Activated CD4-positive, alpha-beta T cell treated with anti-CD3 and anti-CD28 coated beads for 36 hours (primary cell): ENCODE results near the gene TJP3. TPM values are rescaled to one million over a fixed set of nuclear protein-coding genes. Genes with fewer than 3 reads are reported as not detected.

Experiments
- ATAC-seq: fragments of 200-7000 bp; cut with Tn5 transposase; one replicate; pipeline ENCODE4 v1.10.0; 2021; ENCODE audit warnings: mild to moderate bottlenecking, moderate library complexity
- CTCF ChIA-PET: fragments of 350-600 bp; sonication (Branson Sonifier 250); formaldehyde crosslinking; loops from one replicate; lab custom pipeline; 2021; ENCODE audit warnings: antibody characterized with exemption; lab: Charles Lee
- POLR2A ChIA-PET: fragments of 350-600 bp; sonication (Branson Sonifier 250); formaldehyde crosslinking; loops from one replicate; lab custom pipeline; 2021; ENCODE audit warnings: antibody characterized with exemption, inconsistent platforms; lab: Charles Lee
- DNase-seq: peaks from one replicate; pipeline ENCODE4 v3.0.0-alpha.2; 2020
- H3K27ac Mint-ChIP-seq: one replicate; pipeline ENCODE4 v1.8.0; 2021; ENCODE audit warnings: mixed read lengths
- H3K27me3 Mint-ChIP-seq: one replicate; pipeline ENCODE4 v1.8.0; 2021; ENCODE audit warnings: mixed read lengths
- H3K36me3 Mint-ChIP-seq: one replicate; pipeline ENCODE4 v1.8.0; 2021; ENCODE audit warnings: low read depth, mixed read lengths
- H3K4me1 Mint-ChIP-seq: one replicate; pipeline ENCODE4 v1.8.0; 2021; ENCODE audit warnings: mixed read lengths
- H3K4me3 Mint-ChIP-seq: one replicate; pipeline ENCODE4 v1.8.0; 2021; ENCODE audit warnings: mild to moderate bottlenecking, moderate library complexity, mixed read lengths
- H3K9me3 Mint-ChIP-seq: one replicate; pipeline ENCODE4 v1.8.0; 2021; ENCODE audit warnings: low read depth, mixed read lengths
- intact Hi-C, 2 experiments: fragments of 100-400 bp; cut with DNase I in 1 of 2; cut with micrococcal nuclease in 1 of 2; formaldehyde crosslinking; loops; one replicate each; pipeline versions ENCODE4 v1.14.2 to v1.15.1; 2022 to 2024; cut with DNase I, micrococcal nuclease
- total RNA-seq, 2 experiments: library from RNA; stranded (reverse); gene quantifications; one replicate each; pipeline ENCODE4 v1.2.3, GENCODE V29; 2021

TJP3 gene
- total RNA-seq, 2 experiments from 2014 or later, result 1.0 to 2.7 TPM

DNA sequence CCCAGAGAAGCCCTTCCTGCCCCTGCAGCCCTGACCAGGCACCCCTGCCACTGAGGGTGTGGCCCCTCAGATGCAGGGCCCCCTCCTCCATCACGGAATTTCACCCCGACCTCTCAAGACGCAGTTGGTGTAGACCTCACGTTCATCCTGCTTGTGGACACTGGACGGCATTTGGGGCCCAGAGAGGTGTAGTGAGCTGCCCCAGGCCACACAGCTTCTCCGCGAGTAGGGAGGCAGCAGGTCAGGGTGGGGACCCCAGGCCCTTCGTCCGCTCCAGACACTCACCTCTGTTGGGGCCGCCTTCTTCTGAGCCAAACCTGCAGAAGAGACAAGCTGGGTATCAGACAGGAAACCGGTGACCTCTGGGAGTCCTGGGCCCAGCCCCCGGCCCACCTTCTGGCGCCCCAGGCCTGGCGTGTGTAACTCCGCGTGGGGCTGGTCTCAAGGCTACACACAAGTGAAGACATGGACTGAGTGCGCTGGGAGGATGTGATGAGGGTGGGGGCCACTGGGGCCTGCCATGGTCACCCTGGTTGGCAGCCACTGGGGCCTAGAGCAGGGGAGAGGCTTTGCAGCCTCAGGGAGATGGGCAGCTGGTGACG is 41.0 kb upstream of the TJP3 start:
- no peaks in the 10 kb centered on the region for H3K36me3 Mint-ChIP-seq

DNA sequence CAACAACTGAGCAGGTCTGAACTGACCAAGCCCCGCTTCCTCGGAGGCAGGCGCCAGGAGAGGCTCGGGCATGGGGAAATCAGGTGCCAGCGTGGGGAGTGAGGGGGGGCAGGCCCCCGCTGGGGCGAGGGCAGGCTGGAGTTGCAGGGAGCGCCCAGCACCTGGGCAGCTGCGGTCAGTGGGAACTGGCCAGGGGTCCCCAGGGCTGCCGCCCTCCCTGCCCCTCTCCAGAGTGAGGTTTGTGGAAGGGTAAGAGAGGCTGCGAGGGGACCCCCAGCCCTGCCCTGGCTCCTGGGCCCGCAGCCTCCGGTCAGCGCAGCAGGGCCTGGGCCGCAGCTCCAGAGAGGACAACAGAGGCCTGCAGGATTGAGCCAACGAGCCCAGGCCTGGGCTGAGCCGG is 40.4 kb upstream of the TJP3 start:
- H3K27ac Mint-ChIP-seq, result no peak overlapping the region
- no peaks in the 10 kb centered on the region for H3K36me3 Mint-ChIP-seq
- CTCF ChIA-PET, result interaction anchor here (0.6 to 2.3 kb wide), 3 partner anchors 25 to 35 kb away, joined by 3 to 11 read pairs (median 3); partner anchors contain the start of gene PIP5K1C
- no peak for DNase-seq
- H3K4me1 Mint-ChIP-seq, result peaks cover 23% of the 10 kb centered on the region
- intact Hi-C loops, result loop anchor here in 1 of 2 experiments (2.0 kb wide), 1 partner anchor 33 kb away; the partner anchor contains the start of gene PIP5K1C
- no peaks in the 10 kb centered on the region for H3K27me3 Mint-ChIP-seq
- ATAC-seq, result no peak
- POLR2A ChIA-PET, result no interaction called here
- no peak overlapping the region for H3K4me3 Mint-ChIP-seq
- H3K9me3 Mint-ChIP-seq, result no peaks in the 10 kb centered on the region

More for the DNA sequence above, 41.0 kb upstream of the TJP3 start:
- DNase-seq (no peak), ATAC-seq (no peak)
- no peaks in the 10 kb centered on the region for H3K9me3 Mint-ChIP-seq
- H3K27ac Mint-ChIP-seq, result no peak overlapping the region
- no peaks in the 10 kb centered on the region for H3K27me3 Mint-ChIP-seq
- ChIA-PET POLR2A (no interaction called here), CTCF (interaction anchor here (0.6 to 2.3 kb wide), 7 partner anchors 23 to 41 kb away, joined by 3 to 11 read pairs (median 3); partner anchors contain the start of genes PIP5K1C and TJP3)
- intact Hi-C loops, result loop anchor here in 1 of 2 experiments (2.0 kb wide), 1 partner anchor 34 kb away; the partner anchor contains the start of gene PIP5K1C
- no peak overlapping the region for H3K4me3 Mint-ChIP-seq
- peaks cover 20% of the 10 kb centered on the region for H3K4me1 Mint-ChIP-seq

DNA sequence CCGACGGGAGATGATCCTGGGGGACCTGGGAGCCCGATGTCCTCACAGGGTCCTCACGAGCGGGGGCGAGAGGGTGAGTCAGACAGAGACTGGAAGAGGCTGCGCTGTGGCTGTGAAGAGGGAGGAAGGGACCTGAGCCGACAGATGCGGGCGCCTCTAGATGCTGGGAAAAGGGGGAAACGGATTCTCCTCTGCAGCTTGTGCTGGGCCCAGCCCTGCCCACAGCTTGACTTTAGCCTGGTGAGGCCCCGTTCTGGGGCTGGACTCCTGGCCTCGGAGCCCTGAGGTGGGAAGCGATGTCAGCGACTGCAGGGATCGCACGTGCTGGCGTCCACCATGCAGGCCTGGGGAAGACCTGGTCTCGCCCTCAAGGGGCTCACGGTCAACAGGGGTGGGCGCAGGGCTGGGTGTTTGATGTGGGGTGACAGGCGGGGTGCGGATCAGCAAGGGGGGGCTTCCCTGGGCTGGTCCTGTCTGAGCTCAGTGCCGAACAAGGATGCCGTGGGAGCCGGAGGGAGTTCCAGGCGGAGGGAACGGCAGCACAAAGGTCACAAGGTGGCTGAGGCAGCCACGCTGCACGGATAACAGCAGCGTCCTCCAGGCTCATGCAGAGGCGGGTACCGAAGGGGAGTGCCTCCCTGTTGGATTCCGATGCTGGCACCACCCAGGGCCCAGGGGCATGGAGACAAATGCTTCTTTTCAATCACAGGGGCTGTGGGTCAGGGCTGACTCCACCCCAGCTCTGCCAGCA is 39.7 kb upstream of the TJP3 start:
- DNase-seq, result no peak
- POLR2A ChIA-PET, result no interaction called here
- H3K27ac Mint-ChIP-seq, result no peak overlapping the region
- peaks cover 23% of the 10 kb centered on the region for H3K4me1 Mint-ChIP-seq
- intact Hi-C loops, result no loop called here
- no peak overlapping the region for H3K4me3 Mint-ChIP-seq
- CTCF ChIA-PET, result interaction anchor here (0.9 to 2.3 kb wide), 2 partner anchors 32 kb away, joined by 3 to 11 read pairs; partner anchors contain the start of gene PIP5K1C
- ATAC-seq, result no peak
- H3K27me3 Mint-ChIP-seq, result no peaks in the 10 kb centered on the region
- no peaks in the 10 kb centered on the region for H3K36me3 Mint-ChIP-seq
- no peaks in the 10 kb centered on the region for H3K9me3 Mint-ChIP-seq

DNA sequence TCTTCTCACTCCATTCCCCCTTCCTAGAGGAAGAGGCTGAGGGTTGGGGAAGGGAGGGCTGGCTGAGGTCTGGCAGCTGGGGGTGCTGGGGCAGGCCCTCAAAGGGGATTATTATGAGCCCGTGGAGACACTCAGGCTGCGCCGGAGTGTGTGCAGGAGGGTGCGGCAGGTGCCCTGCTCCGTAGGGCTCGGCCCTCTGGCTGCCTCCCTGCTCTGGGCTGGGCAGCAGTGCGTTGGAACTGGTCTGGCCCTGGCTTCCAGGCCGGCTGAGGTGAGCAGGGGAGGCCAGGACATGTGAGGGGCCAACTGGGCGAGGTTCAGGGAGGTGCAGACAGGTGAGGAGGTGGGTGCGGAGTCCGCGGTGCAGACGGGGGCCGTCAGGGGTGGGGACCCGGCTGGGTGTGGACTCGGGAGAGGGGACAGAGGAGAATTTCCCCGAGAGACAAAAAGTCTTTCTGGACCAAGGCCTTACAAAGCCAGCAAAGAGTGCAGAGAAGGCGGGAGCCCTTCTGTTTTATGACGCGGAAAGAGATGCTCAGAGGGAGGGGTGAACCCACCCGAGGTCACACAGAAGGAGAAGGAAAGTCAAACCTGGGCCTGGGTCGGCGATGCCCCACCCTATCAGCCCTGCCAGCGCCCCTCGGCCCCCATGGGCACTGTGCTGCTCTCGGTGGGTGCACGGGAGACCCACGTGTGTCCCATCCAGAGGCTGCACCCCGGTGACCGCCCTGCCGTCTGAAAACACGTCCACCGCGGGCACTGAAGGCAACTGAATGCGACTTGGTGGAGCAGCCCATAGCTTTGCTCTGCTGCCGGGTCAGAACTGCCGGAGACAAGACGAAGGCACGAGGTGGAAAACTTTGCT is 38.9 kb upstream of the TJP3 start:
- peaks cover 23% of the 10 kb centered on the region for H3K4me1 Mint-ChIP-seq
- H3K27me3 Mint-ChIP-seq, result no peaks in the 10 kb centered on the region
- intact Hi-C loops, result no loop called here
- POLR2A ChIA-PET, result no interaction called here
- H3K36me3 Mint-ChIP-seq, result no peaks in the 10 kb centered on the region
- no peak overlapping the region for H3K4me3 Mint-ChIP-seq
- no peak overlapping the region for H3K27ac Mint-ChIP-seq
- DNase-seq (no peak), ATAC-seq (no peak)
- no peaks in the 10 kb centered on the region for H3K9me3 Mint-ChIP-seq
- CTCF ChIA-PET, result interaction anchor here (0.9 kb wide), 1 partner anchor 31 kb away, joined by 3 read pairs; the partner anchor contains the start of gene PIP5K1C

DNA sequence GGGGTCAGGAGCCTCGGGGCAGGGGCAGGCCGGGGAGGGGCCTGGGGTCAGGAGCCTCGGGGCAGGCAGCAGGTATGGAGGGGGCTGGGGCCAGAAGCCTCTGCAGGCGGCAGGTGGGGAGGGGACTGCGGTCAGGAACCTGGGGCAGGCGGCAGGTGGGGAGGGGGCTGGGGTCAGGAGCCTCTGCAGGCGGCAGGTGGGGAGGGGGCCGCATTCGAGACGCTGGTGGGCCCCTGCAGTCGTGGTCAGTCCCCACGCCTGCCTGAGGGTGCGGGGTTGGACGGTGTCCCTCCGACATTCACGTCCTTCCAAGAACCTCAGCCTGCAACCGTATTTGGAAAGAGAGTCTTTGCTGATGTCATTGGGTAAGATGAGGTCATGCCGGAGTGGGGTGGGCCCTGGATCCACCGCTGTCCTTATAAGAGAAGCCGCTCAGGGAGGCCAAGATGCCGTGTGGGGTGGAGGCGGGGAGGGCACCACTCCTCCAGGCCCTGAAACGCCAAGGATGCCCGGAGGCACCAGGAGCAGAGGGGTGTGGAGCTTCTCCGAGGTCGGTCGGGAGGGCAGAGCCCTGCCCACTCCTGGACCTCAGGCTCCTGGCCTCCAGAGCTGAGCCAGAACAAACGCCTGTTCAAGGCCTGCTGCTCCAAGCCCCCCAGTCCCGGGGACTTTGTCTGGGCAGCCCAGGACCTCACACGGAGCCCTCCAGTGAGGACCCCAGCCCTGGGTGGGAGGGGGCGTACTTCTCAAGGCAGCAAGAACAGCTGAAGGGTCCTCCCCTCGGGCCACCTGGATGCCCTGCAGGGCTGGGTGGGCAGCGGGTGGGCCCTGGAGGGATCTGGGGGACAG is 38.0 kb upstream of the TJP3 start:
- intact Hi-C loops, result no loop called here

DNA sequence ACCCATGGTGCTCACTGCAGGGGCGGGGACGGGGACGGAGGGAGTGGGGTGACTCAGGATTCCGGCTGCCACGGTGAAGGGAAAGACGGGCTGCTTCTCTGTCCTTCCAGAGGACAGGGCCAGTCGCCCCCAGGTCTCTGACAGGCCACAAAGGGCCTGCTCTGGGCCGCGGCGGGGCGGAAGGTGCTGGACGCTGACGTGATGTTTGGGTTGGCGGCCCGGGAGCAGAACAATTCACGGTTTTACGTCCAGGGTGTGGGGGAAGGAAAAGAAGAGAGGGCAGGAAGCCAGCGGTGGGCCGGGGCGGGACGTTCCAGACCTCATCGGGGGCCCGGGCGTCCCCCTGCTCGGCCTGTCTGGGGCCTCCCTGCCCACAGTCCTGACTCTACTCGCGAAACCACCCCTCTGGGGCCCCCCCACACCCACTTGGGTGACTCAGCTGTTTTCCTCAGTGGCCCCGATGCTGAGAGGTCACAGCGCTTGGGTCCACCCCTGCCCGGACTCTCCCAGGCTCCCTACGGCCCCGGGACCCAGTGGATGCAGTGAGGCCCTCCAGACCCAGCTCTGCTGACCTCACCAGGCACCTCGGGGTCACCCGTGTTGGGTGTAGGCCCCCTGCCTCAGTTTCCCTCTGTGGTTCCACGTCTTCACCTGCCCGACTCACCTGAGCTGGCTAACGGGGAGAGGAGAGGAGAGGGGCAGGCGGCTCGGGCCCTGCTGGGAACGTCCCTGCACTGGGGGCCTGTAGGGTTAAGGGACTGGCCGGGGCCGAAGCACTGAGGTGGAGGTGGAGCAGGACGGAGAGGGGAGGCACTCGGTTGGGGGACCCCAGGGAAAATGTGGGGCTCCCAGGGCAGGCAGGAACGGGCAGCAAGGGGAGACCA is 37.1 kb upstream of the TJP3 start:
- Mint-ChIP-seq H3K4me3 (peak overlapping the region; percentile 49), H3K36me3 (no peaks in the 10 kb centered on the region), H3K27me3 (no peaks in the 10 kb centered on the region), H3K4me1 (peaks cover 23% of the 10 kb centered on the region), H3K27ac (peak overlapping the region; percentile 78), H3K9me3 (no peaks in the 10 kb centered on the region)
- ATAC-seq, result peak; percentile 50
- ChIA-PET CTCF (interaction anchor here (1.0 to 2.2 kb wide), 3 partner anchors 9 to 30 kb away, joined by 3 to 8 read pairs (median 6); partner anchors contain the start of gene PIP5K1C), POLR2A (interaction anchor here (0.7 to 1.0 kb wide), 2 partner anchors 20 to 29 kb away, joined by 3 to 5 read pairs; no protein-coding TSS in a partner anchor)
- intact Hi-C loops, result loop anchor here in 1 of 2 experiments (1.0 kb wide), 2 partner anchors 19 to 29 kb away; partner anchors contain the start of gene PIP5K1C
- peak; percentile 71 for DNase-seq

More for the DNA sequence above, 38.0 kb upstream of the TJP3 start:
- ATAC-seq (no peak), DNase-seq (no peak)
- Mint-ChIP-seq H3K4me3 (peak overlapping the region; percentile 49), H3K27ac (no peak overlapping the region), H3K9me3 (no peaks in the 10 kb centered on the region), H3K4me1 (peaks cover 23% of the 10 kb centered on the region), H3K27me3 (no peaks in the 10 kb centered on the region), H3K36me3 (no peaks in the 10 kb centered on the region)
- POLR2A ChIA-PET, result no interaction called here
- CTCF ChIA-PET, result interaction anchor here (2.2 kb wide), 1 partner anchor 30 kb away, joined by 8 read pairs; the partner anchor contains the start of gene PIP5K1C

DNA sequence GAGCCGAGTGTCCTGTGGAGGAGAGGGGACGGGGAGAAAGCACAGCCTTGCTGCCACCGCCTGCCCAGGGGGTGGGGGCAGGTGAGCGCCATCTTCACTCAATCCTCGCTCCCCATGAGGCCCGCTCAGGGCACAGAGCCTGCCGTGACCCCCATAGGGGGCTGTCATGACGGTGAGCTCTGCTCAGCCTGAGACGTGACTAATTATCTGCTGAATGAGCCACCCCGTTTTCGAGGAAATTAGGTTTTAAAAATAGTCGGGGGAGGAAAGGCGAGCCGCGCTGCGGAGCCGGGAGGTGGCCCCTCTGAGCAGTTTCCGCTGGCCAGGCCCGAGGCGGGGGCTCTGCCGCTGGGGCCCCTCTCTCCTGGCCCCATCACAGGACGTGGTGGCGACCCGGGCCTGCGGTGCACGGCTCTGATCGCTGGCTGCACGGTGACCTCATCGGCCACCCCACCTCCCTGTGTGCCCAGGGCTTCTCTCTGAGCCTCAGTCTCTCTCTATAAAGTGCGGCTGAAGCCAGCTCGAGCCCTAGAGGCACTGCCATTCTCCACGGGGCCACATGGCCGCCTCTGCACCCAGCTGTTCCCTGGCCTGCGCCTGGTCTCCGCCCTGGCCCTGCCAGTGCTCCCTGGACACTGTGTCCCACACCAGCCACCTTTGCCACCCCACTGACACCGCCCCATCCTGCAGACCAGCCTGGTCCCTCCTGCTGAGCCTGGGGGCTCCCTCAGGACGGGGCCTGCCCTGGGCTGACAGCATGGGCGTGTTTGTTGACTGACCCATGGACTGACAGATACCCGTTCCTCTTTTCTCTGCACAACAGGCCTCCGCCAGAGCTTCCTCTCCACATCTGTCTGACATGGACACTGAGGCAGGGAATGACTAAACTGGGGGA is 36.3 kb upstream of the TJP3 start:
- ChIA-PET CTCF (interaction anchor here (0.6 to 2.2 kb wide), 6 partner anchors 10 to 149 kb away, joined by 3 to 8 read pairs (median 3); partner anchors contain the start of gene PIP5K1C), POLR2A (interaction anchor here (0.7 to 1.0 kb wide), 2 partner anchors 19 to 28 kb away, joined by 3 to 5 read pairs; no protein-coding TSS in a partner anchor)
- ATAC-seq (peak; percentile 79), DNase-seq (peak; percentile 66)
- peak overlapping the region; percentile 49 for H3K4me3 Mint-ChIP-seq
- H3K27me3 Mint-ChIP-seq, result no peaks in the 10 kb centered on the region
- H3K9me3 Mint-ChIP-seq, result no peaks in the 10 kb centered on the region
- no peaks in the 10 kb centered on the region for H3K36me3 Mint-ChIP-seq
- H3K27ac Mint-ChIP-seq, result no peak overlapping the region
- intact Hi-C loops, result loop anchor here in 1 of 2 experiments (1.0 kb wide), 2 partner anchors 18 to 28 kb away; partner anchors contain the start of gene PIP5K1C
- peaks cover 23% of the 10 kb centered on the region for H3K4me1 Mint-ChIP-seq

DNA sequence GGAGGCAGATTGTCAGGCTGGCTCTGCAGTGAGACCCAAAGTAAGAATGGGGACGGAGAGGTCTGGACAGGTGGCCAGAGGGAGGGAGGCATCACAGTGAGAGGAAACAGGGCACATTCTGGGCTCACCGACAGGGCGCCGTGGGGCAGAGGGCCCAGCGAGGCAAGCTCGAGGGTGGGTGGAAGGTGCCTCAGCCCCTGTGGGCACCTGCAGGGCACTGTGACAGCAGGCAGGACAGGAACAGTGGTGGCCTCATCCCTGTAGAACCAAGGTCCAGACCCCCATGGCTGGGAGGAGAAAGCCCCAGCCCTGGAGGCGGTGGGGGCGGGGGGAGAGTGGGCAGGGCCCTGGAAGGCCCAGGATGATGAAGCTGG is 35.6 kb upstream of the TJP3 start:
- no peak for ATAC-seq
- no peaks in the 10 kb centered on the region for H3K27me3 Mint-ChIP-seq
- no peak for DNase-seq
- ChIA-PET POLR2A (no interaction called here), CTCF (interaction anchor here (1.1 to 2.2 kb wide), 2 partner anchors 28 to 149 kb away, joined by 3 to 8 read pairs; partner anchors contain the start of gene PIP5K1C)
- intact Hi-C loops, result no loop called here
- no peaks in the 10 kb centered on the region for H3K9me3 Mint-ChIP-seq
- no peak overlapping the region for H3K27ac Mint-ChIP-seq
- H3K4me1 Mint-ChIP-seq, result peaks cover 27% of the 10 kb centered on the region
- H3K36me3 Mint-ChIP-seq, result no peaks in the 10 kb centered on the region
- no peak overlapping the region for H3K4me3 Mint-ChIP-seq

DNA sequence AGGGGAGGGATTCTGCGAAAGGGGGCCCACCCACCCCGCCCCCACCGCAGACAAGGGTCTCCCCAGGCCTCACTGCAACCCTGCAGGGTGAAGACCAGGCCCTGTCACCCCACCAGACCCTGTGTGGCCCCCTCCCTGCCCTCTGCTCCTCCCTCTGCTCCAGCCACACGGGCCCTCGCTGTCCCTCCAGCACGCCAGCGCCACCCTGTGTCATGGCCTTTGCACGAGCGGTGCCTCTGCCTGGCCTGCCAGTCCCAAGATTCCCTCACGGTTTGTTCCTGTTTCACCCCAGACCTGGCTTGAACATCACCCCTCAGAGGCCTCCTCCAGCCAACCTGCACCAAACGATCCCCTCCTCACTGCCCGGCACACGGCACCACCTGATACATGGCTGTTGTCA is 35.2 kb upstream of the TJP3 start:
- H3K4me3 Mint-ChIP-seq, result no peak overlapping the region
- ATAC-seq, result no peak
- no peak for DNase-seq
- intact Hi-C loops, result no loop called here
- no peak overlapping the region for H3K27ac Mint-ChIP-seq
- H3K36me3 Mint-ChIP-seq, result no peaks in the 10 kb centered on the region
- ChIA-PET CTCF (interaction anchor here (1.1 kb wide), 1 partner anchor 148 kb away, joined by 3 read pairs; no protein-coding TSS in a partner anchor), POLR2A (no interaction called here)
- no peaks in the 10 kb centered on the region for H3K9me3 Mint-ChIP-seq
- peaks cover 27% of the 10 kb centered on the region for H3K4me1 Mint-ChIP-seq
- H3K27me3 Mint-ChIP-seq, result no peaks in the 10 kb centered on the region
